Uterine smooth muscle cell (primary cell): Measurements from ENCODE around the gene JAK3. TPM values are rescaled to one million over a fixed set of nuclear protein-coding genes. Genes with fewer than 3 reads are reported as not detected.

ENCODE experiments used
- total RNA-seq: library from RNA; depleted of rRNA; stranded (reverse); fragments of >200 nt; gene quantifications from 2 replicates; pipeline ENCODE4 v1.2.3, GENCODE V29; 2014

JAK3 gene
- total RNA-seq, result 0.55 and 1.5 TPM in 2 replicates

GRCh38 chr19:17847538-17848366 is at the start of gene JAK3:
Gene JAK3, minus strand, starts transcription at chr19:17847982. Its CDS starts 3,565 bp downstream, at chr19:17844417.

GRCh38 chr19:17871878-17872250 is 24.1 kb upstream of the JAK3 start, which contains the start of gene SLC5A5:
Gene SLC5A5, plus strand, starts transcription at chr19:17871945. Its CDS starts 375 bp downstream, at chr19:17872320.

GRCh38 chr19:17859533-17860330 is 11.9 kb upstream of the JAK3 start, which contains the start of gene RPL18A:
Gene RPL18A, plus strand, starts transcription at chr19:17859910. Its CDS starts 47 bp downstream, at chr19:17859957.

DNA sequence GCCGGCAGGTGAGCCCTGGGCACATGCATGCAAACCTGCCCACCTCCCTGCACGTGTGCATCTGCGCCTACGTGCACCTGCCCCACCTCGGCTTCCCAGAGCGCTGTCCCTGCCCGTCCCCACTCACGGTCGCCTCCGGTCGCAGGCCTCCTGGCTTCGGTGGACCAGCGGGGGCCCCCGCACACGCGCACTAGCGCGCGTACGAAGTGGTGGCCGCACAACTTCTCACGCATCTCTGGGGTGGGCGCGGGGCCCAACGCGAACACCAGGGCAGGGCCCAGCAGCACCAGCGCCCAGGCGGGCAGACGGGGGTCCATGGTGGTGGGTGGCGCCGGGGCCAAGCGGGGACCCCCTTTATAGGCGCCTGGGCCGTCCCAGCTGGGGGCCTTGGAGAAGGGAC is 26.6 kb downstream of the JAK3 start, which contains the start of gene INSL3:
Gene INSL3, minus strand, starts transcription at position 330 of the 400 bp plus-strand sequence. Its CDS starts 13 bp downstream, at position 317.

GRCh38 chr19:17794731-17795494 is 52.9 kb downstream of the JAK3 start, which contains the start of gene B3GNT3:
Gene B3GNT3, plus strand, starts transcription at chr19:17795138. Its CDS starts 12,670 bp downstream, at chr19:17807808.

Other genes with a start within 250 kb of the JAK3 start
- 0.44 and 1.1 TPM in 2 replicates for gene UNC13A, start 159.6 kb downstream of the JAK3 start, total RNA-seq
- gene MAP1S, start 128.5 kb downstream of the JAK3 start, total RNA-seq, result 15.7 and 16.2 TPM in 2 replicates
- 0.33 and 1.00 TPM in 2 replicates for gene FCHO1, start 96.5 kb downstream of the JAK3 start, total RNA-seq
- gene B3GNT3, start 52.8 kb downstream of the JAK3 start, total RNA-seq, result not detected in 2 replicates
- not detected in 2 replicates for gene INSL3, start 26.5 kb downstream of the JAK3 start, total RNA-seq
- gene RPL18A, start 11.9 kb upstream of the JAK3 start, total RNA-seq, result 831 and 949 TPM in 2 replicates
- gene SLC5A5, start 24.0 kb upstream of the JAK3 start, total RNA-seq, result not detected in 2 replicates
- 36.0 and 43.5 TPM in 2 replicates for gene CCDC124, start 85.0 kb upstream of the JAK3 start, total RNA-seq
- under 0.01 and 0.11 TPM in 2 replicates for gene KCNN1, start 119.1 kb upstream of the JAK3 start, total RNA-seq
- 6.2 and 7.7 TPM in 2 replicates for gene ARRDC2, start 160.2 kb upstream of the JAK3 start, total RNA-seq
- gene IL12RB1, start 239.0 kb upstream of the JAK3 start, total RNA-seq, result not detected in 2 replicates
- 1.2 and 2.7 TPM in 2 replicates for gene MAST3, start 249.8 kb upstream of the JAK3 start, total RNA-seq